ENCODE results near the gene LGR4.
"Not testable (repeated sequence)": the region's sequence is repeated elsewhere in the genome, so short reads cannot be mapped to it uniquely, and the experiment has no call there.

The LGR4 gene

GRCh38 chr11:27451244-27451965 is 21.2 kb downstream of the LGR4 start:
- Histone ChIP-seq H3K36me3 (ENCODE audit: control insufficient read depth, insufficient read depth, low read length) (no peaks in the 10 kb centered on the region), H3K27me3 (ENCODE audit: control insufficient read depth, insufficient read depth, low read length) (no peaks in the 10 kb centered on the region), H3K9ac (ENCODE audit: low read length) (no peak overlapping the region), H3K27ac (ENCODE audit: low read depth, low read length) (no peak overlapping the region), H3K4me3 (ENCODE audit: low read length) (no peak overlapping the region), H3K4me1 (ENCODE audit: control insufficient read depth, insufficient read depth, low read length) (no peaks in the 10 kb centered on the region)

- H3K27ac ChIP-seq (ENCODE audit: low read depth, low read length); H3K4me1 ChIP-seq (ENCODE audit: control insufficient read depth, insufficient read depth, low read length); H3K27me3 ChIP-seq (ENCODE audit: control insufficient read depth, insufficient read depth, low read length): not testable (repeated sequence)
Measured at GRCh38 chr11:27448184-27448540, 24.4 kb downstream of the LGR4 start.

DNA sequence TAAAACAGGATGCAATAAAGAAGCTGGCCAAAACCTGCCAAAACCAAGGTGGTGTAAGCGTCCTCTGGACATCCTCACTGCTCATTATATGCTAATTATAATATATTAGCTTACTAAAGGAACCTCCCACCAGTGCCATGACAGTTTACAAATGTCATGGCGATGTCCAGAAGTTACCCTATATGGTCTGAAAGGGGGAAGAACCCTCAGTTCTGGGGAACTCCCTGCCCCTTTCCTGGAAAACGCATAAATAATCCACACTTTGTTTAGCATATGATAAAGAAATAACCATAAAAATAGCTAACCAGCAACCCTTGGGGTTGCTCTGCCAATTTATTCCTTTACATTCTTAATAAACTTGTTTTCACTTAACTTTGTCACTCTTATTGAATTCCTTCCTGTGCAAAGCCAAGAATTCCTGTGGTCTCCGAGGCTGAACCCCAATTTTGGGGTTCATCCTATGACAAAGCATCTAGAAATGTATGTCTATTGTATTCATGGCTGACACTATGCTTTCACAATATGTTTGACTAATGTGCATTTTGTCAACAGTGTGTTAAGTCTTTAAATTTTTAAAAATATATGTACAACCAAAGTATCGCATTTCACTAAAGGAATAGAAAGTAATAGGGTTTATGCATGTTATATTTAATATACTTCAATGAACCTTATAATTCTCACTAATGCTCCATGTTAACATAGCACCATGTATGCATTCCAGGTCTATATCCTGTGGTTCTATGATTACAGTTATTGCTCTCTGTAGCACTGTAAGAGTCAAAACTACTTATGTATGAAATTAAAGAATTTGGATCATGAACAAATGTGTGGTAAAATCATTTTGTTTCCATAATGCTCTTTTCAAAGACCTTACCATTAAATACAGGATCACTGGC is 25.1 kb downstream of the LGR4 start:
- Histone ChIP-seq H3K4me1 (ENCODE audit: control insufficient read depth, insufficient read depth, low read length) (peaks cover 4% of the 10 kb centered on the region), H3K4me3 (ENCODE audit: low read length) (no peak overlapping the region), H3K27ac (ENCODE audit: low read depth, low read length) (no peak overlapping the region), H3K9ac (ENCODE audit: low read length) (no peak overlapping the region), H3K36me3 (ENCODE audit: control insufficient read depth, insufficient read depth, low read length) (no peaks in the 10 kb centered on the region), H3K27me3 (ENCODE audit: control insufficient read depth, insufficient read depth, low read length) (no peaks in the 10 kb centered on the region)

More at GRCh38 chr11:27448184-27448540, 24.4 kb downstream of the LGR4 start:
- not testable (repeated sequence) for H3K4me3 ChIP-seq (ENCODE audit: low read length); H3K9ac ChIP-seq (ENCODE audit: low read length); H3K36me3 ChIP-seq (ENCODE audit: control insufficient read depth, insufficient read depth, low read length)

GRCh38 chr11:27445625-27446024 is 27.0 kb downstream of the LGR4 start:
- Histone ChIP-seq H3K9ac (ENCODE audit: low read length) (no peak overlapping the region), H3K4me1 (ENCODE audit: control insufficient read depth, insufficient read depth, low read length) (peaks cover 4% of the 10 kb centered on the region), H3K27ac (ENCODE audit: low read depth, low read length) (no peak overlapping the region), H3K27me3 (ENCODE audit: control insufficient read depth, insufficient read depth, low read length) (no peaks in the 10 kb centered on the region), H3K36me3 (ENCODE audit: control insufficient read depth, insufficient read depth, low read length) (no peaks in the 10 kb centered on the region), H3K4me3 (ENCODE audit: low read length) (no peak overlapping the region)

GRCh38 chr11:27444801-27445215 is 27.8 kb downstream of the LGR4 start:
- Histone ChIP-seq H3K36me3 (ENCODE audit: control insufficient read depth, insufficient read depth, low read length) (no peaks in the 10 kb centered on the region), H3K27me3 (ENCODE audit: control insufficient read depth, insufficient read depth, low read length) (no peaks in the 10 kb centered on the region), H3K4me3 (ENCODE audit: low read length) (no peak overlapping the region), H3K9ac (ENCODE audit: low read length) (no peak overlapping the region), H3K27ac (ENCODE audit: low read depth, low read length) (no peak overlapping the region), H3K4me1 (ENCODE audit: control insufficient read depth, insufficient read depth, low read length) (peaks cover 4% of the 10 kb centered on the region)

- Histone ChIP-seq H3K9ac (ENCODE audit: low read length) (no peak overlapping the region), H3K27ac (ENCODE audit: low read depth, low read length) (no peak overlapping the region), H3K4me1 (ENCODE audit: control insufficient read depth, insufficient read depth, low read length) (peaks cover 4% of the 10 kb centered on the region), H3K4me3 (ENCODE audit: low read length) (no peak overlapping the region), H3K36me3 (ENCODE audit: control insufficient read depth, insufficient read depth, low read length) (no peaks in the 10 kb centered on the region), H3K27me3 (ENCODE audit: control insufficient read depth, insufficient read depth, low read length) (no peaks in the 10 kb centered on the region)
Measured at GRCh38 chr11:27443746-27444507, 28.7 kb downstream of the LGR4 start.

DNA sequence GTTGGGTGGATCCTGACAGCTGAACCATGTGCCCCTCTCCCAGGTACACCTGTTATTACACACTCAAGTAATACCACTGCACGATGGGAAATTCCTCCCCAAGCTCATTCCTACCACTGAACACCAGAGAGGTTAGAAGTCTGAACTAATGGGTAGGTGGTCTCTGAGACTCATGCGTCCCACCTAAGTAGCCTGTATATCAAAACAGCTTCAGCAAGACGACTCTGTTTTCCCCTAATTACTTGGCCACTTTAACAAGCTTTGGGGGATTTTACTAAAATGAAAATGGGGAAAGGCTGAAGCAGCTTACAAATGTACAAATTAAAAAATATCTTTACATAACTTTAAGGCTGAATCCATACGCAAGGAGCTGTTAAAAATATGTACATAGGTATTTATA is 29.4 kb downstream of the LGR4 start:
- Histone ChIP-seq H3K9ac (ENCODE audit: low read length) (no peak overlapping the region), H3K36me3 (ENCODE audit: control insufficient read depth, insufficient read depth, low read length) (no peaks in the 10 kb centered on the region), H3K27me3 (ENCODE audit: control insufficient read depth, insufficient read depth, low read length) (no peaks in the 10 kb centered on the region), H3K27ac (ENCODE audit: low read depth, low read length) (no peak overlapping the region), H3K4me1 (ENCODE audit: control insufficient read depth, insufficient read depth, low read length) (peaks cover 5% of the 10 kb centered on the region), H3K4me3 (ENCODE audit: low read length) (no peak overlapping the region)

- Histone ChIP-seq H3K27ac (ENCODE audit: low read depth, low read length) (no peak overlapping the region), H3K27me3 (ENCODE audit: control insufficient read depth, insufficient read depth, low read length) (no peaks in the 10 kb centered on the region), H3K9ac (ENCODE audit: low read length) (no peak overlapping the region)
Measured at GRCh38 chr11:27440090-27440489, 32.5 kb downstream of the LGR4 start.

DNA sequence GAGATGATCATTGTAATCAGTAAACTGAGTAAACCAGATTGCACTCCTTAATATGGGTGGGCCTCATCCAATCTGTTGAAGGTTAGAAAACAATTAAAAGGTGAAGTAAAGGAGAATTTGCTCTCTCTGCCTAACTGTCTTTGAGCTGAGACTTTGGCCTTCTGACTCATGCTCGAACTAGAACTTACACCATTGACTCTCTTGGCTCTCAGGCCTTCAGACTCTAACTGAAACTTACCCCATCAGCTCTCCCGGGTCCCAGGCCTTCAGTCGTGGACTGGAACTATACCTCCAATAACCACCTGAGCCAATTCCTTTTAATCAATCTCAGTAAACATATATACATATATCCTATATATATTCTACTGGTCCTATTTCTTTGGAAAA is 34.0 kb downstream of the LGR4 start:
- peaks cover 4% of the 10 kb centered on the region for H3K4me1 ChIP-seq (ENCODE audit: control insufficient read depth, insufficient read depth, low read length)

More at GRCh38 chr11:27440090-27440489, 32.5 kb downstream of the LGR4 start:
- Histone ChIP-seq H3K4me1 (ENCODE audit: control insufficient read depth, insufficient read depth, low read length) (peaks cover 8% of the 10 kb centered on the region), H3K36me3 (ENCODE audit: control insufficient read depth, insufficient read depth, low read length) (no peaks in the 10 kb centered on the region), H3K4me3 (ENCODE audit: low read length) (no peak overlapping the region)

GRCh38 chr11:27437829-27438594 is 34.6 kb downstream of the LGR4 start:
- Histone ChIP-seq H3K27me3 (ENCODE audit: control insufficient read depth, insufficient read depth, low read length) (no peaks in the 10 kb centered on the region), H3K4me1 (ENCODE audit: control insufficient read depth, insufficient read depth, low read length) (peaks cover 4% of the 10 kb centered on the region), H3K4me3 (ENCODE audit: low read length) (no peak overlapping the region), H3K36me3 (ENCODE audit: control insufficient read depth, insufficient read depth, low read length) (no peaks in the 10 kb centered on the region), H3K27ac (ENCODE audit: low read depth, low read length) (no peak overlapping the region), H3K9ac (ENCODE audit: low read length) (no peak overlapping the region)

More for the DNA sequence above, 34.0 kb downstream of the LGR4 start:
- Histone ChIP-seq H3K36me3 (ENCODE audit: control insufficient read depth, insufficient read depth, low read length) (no peaks in the 10 kb centered on the region), H3K27me3 (ENCODE audit: control insufficient read depth, insufficient read depth, low read length) (no peaks in the 10 kb centered on the region), H3K9ac (ENCODE audit: low read length) (no peak overlapping the region), H3K4me3 (ENCODE audit: low read length) (no peak overlapping the region), H3K27ac (ENCODE audit: low read depth, low read length) (no peak overlapping the region)

- Histone ChIP-seq H3K36me3 (ENCODE audit: control insufficient read depth, insufficient read depth, low read length) (no peaks in the 10 kb centered on the region), H3K27me3 (ENCODE audit: control insufficient read depth, insufficient read depth, low read length) (no peaks in the 10 kb centered on the region)
Measured at GRCh38 chr11:27436916-27437315, 35.7 kb downstream of the LGR4 start.

DNA sequence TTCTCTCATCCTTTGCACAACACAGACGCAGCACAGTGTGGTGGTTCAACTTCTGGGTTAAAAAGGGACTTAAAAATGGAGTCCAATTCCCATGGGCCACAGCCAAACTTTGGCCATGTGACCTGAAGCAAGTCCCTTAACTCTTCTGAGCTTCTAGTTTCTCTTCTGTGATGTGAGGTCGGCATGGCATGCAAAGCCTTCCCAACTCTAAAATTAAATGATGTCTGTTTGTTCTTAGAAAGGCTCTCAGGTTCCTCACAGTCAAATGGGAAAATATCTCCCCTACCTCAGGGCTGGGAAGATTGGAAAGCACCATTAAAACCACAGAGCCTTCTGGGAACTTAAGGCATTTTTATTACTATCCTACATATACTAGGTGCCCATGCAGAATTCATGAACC is 38.8 kb downstream of the LGR4 start:
- no peaks in the 10 kb centered on the region for H3K27me3 ChIP-seq (ENCODE audit: control insufficient read depth, insufficient read depth, low read length)
- no peak overlapping the region for H3K27ac ChIP-seq (ENCODE audit: low read depth, low read length)
- H3K9ac ChIP-seq (ENCODE audit: low read length): no peak overlapping the region
- H3K36me3 ChIP-seq (ENCODE audit: control insufficient read depth, insufficient read depth, low read length): no peaks in the 10 kb centered on the region
- H3K4me1 ChIP-seq (ENCODE audit: control insufficient read depth, insufficient read depth, low read length): peaks cover 12% of the 10 kb centered on the region
- H3K4me3 ChIP-seq (ENCODE audit: low read length): no peak overlapping the region

More at GRCh38 chr11:27436916-27437315, 35.7 kb downstream of the LGR4 start:
- no peak overlapping the region for H3K4me3 ChIP-seq (ENCODE audit: low read length)
- H3K9ac ChIP-seq (ENCODE audit: low read length): no peak overlapping the region
- H3K27ac ChIP-seq (ENCODE audit: low read depth, low read length): no peak overlapping the region
- H3K4me1 ChIP-seq (ENCODE audit: control insufficient read depth, insufficient read depth, low read length): peaks cover 7% of the 10 kb centered on the region

Data from rectal smooth muscle tissue (tissue), 1 donor.